DMS153 treated with DMSO at 0.1 percent for 48 hours (cell line): ENCODE results near the gene ATP13A3.

Source experiments
- DNase-seq: peaks from one replicate; lab custom pipeline; 2025; ENCODE audit not compliant: unreplicated experiment; lab: John Stamatoyannopoulos, UW

ATP13A3 gene

DNA sequence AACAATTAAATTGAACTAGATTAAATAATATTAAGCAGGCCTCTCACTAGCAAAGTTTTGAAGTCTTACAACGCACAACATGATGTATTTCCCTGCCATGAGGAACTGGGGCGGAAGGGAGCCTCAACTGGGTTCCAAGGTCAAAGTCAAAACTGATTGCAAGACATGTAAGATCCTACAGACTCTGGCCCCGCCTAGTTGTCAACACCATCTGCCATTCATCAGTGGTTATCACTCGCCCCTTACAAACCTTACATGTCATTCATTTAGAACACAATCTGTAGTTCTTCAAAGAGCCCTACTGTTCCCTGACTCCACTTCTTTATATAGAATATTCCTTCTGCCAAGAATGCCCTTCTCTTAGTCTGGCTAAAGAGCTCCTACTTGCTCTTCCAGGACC lies 10.0 kb downstream of the ATP13A3 start:
- no peak for DNase-seq

DNA sequence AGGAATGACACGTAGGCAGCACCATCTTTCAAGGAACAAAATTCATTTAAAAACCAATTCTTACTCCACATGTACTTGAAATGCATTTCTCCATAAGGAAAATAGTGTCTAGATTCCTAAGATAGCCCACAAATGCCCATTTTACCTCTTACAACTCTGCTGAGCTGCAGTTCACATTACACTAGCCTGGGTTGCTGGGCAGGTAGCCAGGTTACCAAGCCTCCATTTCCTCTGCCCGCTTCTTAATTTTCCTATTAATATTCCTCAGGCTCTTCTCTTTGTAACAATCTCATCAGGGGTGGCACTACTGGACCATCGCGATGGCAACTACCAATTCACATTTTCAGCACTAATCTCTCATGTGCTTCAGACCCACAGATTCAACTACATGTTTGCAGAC lies 10.8 kb downstream of the ATP13A3 start:
- no peak for DNase-seq

DNA sequence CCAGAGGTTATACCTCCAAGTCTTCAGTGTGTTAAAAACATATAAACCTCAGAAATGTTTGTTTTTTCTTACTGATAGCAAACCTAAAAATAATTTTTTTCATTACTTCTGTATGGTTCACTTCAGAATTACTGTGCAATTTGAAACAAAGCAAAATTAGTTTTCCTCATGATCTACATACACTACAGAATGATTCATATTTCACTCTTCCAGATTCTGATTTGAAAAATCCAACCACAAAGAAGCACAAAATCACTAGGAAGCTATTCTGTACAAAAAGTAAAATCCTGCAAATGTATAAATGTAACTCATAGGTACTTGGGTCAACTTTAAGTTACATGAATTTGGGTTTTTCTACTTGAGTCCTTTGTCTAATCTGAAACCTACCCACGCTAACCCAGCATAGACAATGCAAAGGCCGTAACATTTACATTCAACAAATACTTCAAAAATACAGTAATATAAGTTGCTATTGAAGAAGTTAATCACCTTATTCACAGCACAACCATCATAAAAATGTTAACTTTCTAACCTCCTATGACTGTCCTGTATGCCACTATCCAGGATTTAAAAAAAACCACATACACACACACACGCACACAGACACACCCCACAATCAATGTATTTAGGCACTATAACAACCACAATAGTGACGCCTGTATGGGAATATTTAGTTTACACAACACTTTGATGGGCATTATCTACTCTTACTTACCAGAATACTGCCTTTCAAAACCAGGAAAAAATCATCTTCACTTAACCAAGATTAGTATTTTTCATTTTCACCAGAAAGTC lies 11.5 kb downstream of the ATP13A3 start:
- no peak for DNase-seq

DNA sequence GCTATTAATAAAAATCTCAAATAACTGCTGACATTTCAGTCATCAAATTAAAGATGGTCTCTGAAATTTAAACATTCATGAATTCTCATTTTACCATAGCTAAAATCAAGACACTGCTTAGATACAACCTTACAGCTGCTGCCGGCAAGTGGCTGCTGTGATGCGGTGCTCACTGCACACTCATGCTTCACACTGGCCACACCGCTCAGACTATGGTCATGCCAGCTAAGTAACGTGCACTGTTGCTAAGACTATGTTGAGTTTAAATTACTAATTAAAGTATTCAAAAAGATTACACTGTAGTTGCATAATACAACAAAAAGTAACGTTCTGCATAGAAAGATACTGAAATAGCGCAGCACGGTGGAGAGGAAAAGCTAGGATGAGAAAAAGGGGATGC lies 12.1 kb downstream of the ATP13A3 start:
- DNase-seq = no peak

DNA sequence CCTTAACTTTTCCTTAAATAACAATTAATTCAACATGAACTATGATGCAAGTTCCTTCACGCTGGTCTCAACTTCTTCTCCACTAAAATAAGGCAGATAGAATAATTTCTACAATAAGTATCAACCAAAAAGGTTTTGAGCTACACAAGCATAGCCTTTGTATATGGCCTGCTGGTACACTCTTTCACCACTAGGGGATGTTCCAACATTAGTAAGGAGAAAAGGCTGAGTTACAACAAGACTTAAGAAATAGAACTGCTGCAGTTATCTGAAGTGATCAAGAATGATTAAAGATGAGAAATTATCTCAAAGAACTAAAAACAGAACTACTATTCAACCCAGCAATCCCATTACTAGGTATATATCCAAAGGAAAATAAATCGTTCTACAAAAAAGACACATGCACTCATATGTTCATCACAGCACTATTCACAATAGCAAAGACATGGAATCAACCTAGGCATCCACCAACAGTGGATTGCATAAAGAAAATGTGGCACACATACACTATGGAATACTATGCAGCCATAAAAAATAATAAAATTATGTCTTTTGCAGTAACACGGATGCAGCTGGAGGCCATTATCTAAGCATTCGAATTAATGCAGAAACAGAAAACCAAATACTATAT lies 14.4 kb downstream of the ATP13A3 start:
- DNase-seq = peak; percentile 72

DNA sequence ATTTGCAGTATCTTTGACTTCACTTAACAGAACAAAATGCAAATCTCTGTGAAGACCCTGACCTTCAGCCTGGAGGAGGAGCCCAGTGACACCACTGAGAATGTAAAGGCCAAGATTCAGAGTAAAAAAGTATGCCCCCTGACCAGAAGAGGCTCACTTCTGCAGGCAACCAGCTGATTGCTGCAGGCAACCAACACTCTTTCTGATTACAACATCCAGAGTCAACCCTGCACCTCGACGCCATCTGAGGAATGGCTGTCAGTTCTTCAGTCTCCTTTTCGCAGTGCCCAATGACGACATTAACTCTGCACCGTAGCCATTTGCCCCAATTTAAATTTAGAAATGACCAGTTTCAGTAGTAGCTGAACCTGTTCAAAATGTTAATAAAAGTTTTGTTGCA lies 14.9 kb downstream of the ATP13A3 start:
- DNase-seq = no peak

DNA sequence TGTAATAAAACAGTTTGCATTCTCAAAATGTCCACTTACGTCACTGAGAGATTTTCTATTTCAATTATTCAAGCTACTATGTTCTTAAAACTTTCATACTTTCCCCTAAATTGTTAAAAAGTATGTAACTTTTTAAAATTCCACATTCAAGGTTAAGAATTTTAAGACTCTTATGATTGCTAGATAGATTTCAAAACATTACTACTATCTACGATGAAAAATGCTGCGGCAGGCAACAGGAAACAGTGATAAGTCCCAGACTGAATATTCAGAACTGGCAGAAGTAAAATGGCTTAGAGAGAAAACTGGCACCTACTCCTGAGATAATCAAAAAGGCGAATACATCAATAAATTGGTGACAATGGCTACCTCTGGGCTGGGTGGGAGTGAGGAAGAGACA lies 16.2 kb downstream of the ATP13A3 start:
- DNase-seq = no peak

DNA sequence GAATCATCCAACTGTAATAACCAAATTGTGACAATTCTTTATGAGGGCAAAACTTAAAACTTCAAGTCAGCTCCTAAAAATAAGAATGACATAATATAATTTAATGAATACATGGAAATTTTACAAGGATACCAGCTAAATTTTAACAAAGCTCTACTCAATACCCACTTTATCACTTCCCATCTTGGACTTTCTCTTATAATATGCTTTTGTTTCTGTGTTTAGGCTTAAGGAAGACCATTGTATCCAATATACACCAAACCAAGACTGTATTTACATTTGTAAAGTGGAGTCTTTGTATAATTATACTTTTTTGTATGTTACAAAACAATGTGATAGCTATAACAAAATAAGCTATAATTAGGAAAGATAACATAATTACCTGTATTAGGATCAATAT lies 16.8 kb downstream of the ATP13A3 start:
- no peak for DNase-seq

DNA sequence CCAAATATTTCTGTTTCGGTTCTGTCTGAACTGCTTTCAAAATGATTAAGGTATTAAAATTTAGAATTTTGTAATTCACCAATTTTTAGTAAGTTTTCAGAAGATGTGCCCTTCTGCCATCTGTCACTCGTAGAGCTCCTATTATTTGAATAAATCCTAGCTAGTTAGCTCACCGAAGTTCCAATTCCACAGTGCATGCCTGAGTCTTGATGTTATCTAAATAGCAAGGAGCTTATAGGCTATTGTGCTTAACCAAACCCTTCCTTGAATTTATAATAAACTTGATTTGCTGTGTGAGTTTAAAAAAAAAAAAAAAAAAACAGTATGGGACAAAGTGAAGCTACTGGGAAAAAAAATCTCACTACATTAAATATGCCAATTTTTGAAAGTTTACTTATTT lies 18.7 kb downstream of the ATP13A3 start:
- DNase-seq = no peak

DNA sequence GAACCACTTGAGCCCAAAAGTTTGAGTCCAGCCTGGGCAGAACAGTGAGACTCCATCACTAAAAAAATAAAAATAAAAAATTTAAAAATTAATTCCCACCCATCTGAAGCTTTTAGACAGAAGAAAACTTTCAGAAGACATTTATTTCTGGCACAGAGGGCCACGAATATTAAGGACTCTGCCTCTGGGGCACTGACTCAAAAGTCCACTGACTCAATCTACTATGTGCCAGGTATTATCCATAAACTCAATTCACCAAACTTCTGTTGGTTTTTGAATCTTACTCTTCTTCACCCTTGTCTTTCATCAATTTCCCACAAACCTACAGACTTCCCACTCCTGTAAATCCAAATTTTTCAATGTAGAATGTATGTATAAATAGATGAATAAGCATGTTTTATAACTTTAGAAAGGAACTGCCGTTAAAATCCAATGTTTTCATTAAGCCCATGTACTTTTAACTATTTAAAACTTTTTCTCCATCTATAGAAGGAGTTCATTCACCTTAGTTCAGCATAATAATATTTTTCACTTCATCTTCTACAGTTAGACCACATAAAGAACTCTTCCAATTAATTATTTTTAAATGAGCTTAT lies 19.9 kb downstream of the ATP13A3 start:
- DNase-seq = no peak

DNA sequence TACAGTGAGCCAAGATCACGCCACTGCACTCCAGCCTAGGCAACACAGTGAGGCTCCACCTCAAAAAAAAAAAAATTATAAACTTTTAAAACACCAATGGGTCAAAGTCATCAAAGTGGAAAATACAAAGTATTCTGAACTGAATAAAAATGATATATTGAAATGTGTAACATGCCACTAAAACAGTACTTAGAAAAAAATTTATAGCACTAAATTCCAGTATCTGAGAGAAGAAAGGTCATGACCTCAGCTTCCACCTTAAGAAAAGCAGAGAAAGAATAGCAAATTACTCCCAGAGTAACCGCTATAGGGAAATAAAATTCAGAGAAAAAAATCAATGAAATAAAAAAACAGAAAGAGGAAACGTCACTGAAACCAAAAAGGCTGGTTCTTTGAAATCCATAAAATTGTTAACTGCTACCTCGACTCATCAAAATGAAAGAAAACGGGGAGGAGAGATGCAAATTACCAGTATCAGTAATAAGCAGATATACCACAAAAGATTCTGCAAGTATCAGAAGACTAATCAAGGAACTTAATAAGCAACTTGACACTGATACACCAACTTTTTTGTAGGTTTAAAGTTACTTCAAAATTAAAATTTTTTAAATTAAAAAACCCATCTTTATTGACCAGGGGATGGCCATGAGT lies 20.8 kb downstream of the ATP13A3 start:
- no peak for DNase-seq

DNA sequence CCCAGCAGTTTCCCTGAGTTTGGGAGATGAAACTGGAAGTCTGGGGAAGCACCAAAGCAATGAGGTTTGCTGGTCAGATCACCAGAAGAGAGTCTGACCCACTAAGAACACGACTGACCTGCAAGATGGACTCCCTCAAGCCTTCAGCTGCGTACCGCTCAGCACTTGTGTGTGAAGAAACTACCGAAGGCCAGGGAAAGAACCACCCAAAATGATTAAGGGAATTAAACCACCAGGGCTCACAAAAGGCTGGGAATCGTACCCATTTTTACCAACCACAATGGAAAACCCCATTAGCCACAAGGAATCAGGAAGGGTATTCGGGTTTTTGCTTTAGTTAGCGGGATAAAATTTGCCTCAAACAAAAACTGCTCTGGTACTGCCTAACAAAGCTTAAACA lies 21.6 kb downstream of the ATP13A3 start:
- DNase-seq = no peak

DNA sequence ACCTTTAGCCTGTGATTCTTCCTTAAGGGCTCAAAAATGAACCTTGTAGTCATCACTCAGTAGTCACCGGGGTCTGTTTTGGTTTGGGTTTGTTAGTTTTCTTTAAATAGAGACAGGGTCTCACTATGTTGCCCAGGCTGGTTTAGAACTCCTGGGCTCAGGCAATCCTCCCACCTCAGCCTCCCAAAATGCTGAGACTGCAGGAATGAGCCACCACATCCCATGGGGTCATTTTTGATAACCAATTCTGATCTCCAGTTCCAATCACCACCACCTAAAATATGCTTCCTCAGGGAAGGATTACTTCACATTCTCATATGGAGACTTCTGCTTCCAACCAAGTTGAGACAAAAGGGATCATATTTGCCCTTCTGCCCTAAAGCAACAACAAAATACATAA lies 22.1 kb downstream of the ATP13A3 start:
- no peak for DNase-seq

DNA sequence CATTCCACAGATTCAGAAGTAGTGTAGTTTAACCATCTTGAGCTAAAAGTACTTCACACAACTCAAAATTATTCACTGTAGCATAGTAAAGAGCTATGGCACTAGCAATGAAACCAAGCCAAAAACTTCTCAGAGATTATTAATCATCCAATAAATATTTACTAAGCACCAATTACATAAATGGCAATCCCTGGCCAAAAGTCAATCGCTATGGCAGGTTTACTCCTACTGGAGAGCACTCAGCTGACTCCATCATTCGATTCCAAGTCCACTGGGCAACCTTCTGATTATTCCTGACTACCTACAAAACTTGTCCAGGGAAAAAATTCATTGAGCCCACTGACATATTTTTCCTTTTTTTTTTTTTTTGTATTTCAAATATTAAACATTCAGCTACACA lies 23.9 kb downstream of the ATP13A3 start:
- no peak for DNase-seq

DNA sequence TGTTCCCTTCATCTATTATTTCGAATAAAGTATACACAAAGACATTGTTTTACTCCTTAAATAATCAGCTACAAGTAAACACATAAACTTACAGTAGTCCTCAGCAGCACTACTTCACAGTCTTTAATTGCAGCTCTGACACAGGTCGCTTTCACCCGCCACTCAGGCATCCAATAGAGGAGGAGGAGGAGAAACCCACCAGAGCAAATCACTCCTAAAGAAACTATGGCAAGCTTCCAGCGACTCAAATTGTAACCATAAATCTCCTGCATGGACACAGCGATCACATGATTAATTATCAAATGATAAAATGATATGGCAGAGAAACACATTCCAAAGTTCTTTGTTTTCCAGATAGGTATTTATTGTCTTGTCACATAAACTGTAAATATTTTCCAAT lies 26.2 kb downstream of the ATP13A3 start:
- no peak for DNase-seq

DNA sequence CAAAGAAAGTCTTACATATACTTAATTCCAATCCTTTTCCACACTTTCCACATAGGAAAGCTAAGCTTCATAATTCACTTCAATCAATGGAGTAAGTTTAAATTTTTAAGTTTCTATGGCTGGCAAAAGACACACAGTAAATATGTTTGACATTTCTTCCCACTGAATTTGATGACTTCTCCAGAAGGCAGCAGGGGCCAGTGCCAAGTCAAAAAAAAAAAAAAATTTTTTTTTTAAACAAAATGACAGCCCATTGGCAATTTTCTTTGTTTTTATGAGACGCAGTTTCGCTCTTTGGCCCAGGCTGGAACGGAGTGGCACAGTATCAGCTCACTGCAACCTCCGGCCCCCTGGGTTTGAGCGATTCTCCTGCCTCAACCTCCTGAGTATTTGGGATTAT lies 28.7 kb downstream of the ATP13A3 start:
- no peak for DNase-seq

DNA sequence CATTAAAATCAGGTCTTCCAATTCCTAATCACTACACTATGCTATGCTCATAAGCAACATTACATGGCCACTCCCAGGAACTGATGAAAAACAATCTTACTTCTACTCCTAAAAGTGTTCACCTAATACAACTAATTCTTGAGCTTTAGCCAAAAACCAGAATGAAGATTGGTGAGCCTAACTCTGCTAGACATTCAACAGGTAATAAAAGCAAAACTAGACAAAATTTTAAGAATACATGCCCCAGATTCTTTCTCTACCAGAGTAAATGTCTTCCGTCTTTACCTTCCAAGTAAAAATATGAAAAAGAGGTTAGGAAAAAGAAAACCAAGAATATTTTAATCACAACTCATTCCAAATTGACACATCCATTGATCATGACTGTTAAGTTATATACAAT lies 31.3 kb downstream of the ATP13A3 start:
- DNase-seq = no peak

DNA sequence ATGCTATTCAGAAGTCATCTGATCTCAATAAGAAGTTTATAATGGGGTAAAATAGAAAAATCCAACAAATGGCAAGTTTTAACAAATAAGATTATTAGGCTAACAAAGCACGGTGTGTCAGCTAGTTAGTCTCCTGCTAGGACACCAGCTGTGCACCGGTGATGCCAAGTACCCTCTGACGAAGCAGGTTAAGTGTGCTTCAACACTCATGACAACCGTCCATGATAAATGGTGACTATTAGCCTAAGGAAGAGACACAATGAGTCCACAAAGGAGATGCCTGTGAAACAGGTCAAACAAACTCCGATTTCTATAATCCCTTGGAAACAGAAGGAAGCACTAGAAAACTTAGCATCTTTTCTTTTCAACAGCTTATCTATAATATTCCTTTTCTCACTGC lies 36.5 kb downstream of the ATP13A3 start:
- DNase-seq = peak; percentile 39

DNA sequence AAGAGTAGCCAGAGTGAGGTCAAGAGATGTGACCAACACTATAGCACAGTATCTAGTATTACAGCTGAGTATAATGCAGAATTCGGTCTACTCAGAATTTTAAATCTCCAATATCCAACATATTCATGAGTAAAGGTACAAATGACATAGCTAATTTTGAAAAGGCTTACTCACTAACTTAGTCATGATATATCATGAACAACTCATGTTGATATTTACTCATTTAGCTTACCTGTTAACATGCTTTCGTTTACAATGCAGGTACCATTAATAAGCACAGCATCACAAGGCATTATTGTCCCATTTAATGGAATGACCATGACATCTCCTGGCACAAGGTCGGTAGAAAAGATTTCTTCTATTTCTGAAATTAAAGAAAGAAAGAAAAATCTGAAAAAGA lies 36.9 kb downstream of the ATP13A3 start:
- no peak for DNase-seq

DNA sequence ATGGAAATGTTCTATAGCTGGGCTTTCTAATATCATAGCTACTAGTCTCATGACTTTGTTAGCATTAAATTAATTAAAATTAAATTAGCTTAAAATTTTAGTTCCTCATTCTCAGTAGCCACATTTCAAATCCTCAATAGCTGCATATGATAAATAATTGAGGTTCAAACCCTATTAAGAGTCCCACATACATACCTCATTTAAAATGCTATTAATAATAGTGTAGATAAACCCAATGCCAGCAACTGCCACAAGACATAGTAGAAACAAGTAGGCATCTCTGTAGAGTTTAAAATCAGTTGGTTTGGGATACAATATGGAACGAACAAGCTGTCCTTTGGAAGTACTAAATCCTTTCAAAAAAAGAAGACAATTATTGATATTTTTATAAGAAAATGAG lies 39.1 kb downstream of the ATP13A3 start:
- DNase-seq = no peak

DNA sequence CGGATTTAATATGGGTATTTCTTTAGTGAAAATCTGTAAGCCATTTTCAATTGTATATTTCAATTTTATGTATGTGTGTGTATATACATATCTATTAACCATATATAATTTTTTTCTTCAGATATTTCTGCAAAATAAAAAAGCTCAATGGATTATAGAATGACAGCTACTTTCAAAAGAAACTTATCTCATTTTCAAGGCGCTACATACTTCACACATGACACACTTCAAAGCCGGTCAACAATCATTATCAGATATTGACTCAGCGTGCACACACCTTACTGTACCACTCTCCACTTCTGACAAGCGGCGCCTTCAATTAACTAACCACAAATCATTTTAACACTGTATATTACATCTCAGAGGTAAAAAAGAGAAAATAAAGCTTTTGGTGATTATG lies 39.6 kb downstream of the ATP13A3 start:
- peak; percentile 43 for DNase-seq

DNA sequence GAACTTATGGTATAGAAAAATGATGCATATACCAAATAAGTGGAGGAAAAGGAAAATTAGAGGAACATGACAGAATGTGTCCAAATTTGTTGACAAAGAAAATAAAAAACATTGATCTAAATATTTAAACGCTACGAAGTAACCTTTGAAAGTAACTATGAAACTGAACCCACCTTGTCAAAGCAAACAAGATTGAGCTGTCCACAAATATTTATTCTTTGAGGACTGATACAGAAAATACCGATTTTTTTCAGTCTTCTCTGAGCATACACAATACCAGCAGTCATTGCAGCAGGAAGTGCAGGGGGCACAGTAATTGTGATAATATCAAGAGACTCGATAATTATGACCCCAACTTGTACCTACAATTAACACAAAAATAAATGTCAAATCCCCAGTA lies 40.0 kb downstream of the ATP13A3 start:
- DNase-seq = no peak
